ENCODE measurements around the gene TUSC2. TPM values are rescaled to one million over a fixed set of nuclear protein-coding genes. Genes with fewer than 3 reads are reported as not detected.

The TUSC2 gene
- 10.7 and 11.9 TPM in 2 replicates for total RNA-seq

GRCh38 chr3:50327943-50328691 lies at the start of gene TUSC2:
TSS of gene TUSC2 (minus strand) at chr3:50328223. CDS start at chr3:50328099, 124 bp downstream.

DNA sequence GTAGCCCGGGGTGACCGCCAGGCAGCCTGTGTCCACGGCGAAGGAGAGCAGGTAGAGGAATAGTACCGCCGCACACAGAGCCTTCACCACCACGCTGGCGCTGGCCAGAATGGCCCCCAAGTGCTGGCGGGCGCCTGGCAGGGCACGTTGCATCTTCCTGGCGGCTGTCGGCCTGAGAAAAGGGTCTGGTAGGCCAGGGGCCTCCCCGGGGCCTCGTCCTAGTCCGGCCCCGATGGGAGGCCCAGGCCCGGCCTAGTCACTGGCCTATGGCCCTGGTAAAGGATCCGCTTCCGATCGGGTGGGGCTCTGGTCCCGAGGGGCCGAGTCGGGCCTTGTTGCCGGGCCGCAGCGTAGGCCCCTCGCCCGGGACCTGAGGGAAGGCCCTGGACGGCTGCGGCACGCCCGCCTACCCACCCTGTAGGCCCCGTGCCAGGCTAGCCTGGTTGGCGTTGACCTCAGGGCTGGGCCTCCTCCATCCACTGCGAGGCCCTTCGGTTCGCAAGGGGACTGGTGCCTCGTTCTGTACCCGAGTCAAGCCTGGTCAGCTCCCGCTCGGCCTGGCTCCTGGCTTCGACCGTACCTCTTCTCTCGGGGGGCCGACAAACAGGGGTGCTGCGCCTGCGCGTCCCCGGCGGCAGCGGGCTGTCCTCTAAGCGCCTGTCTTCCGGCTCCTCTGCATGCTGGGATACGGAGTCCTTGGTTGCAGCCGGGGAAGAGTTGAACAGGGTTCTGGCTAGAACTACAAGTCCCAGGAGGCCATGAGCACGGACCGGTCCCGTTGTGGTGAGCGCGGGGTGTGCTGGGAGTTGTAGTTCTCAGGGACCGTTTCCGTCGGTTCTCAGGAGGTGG lies 31.1 kb upstream of the TUSC2 start, which contains the start of gene TMEM115:
Gene TMEM115 (minus strand): TSS at position 611 of the 849 bp plus-strand sequence. CDS start 458 bp downstream, at position 153.

GRCh38 chr3:50350527-50351322 lies 22.7 kb upstream of the TUSC2 start, which contains the start of the genes CYB561D2 and NPRL2:
TSS of gene CYB561D2 (plus strand) at chr3:50350862. CDS start at chr3:50351434, 572 bp downstream.
TSS of gene NPRL2 (minus strand) at chr3:50350775. CDS start at chr3:50350652, 123 bp downstream.

DNA sequence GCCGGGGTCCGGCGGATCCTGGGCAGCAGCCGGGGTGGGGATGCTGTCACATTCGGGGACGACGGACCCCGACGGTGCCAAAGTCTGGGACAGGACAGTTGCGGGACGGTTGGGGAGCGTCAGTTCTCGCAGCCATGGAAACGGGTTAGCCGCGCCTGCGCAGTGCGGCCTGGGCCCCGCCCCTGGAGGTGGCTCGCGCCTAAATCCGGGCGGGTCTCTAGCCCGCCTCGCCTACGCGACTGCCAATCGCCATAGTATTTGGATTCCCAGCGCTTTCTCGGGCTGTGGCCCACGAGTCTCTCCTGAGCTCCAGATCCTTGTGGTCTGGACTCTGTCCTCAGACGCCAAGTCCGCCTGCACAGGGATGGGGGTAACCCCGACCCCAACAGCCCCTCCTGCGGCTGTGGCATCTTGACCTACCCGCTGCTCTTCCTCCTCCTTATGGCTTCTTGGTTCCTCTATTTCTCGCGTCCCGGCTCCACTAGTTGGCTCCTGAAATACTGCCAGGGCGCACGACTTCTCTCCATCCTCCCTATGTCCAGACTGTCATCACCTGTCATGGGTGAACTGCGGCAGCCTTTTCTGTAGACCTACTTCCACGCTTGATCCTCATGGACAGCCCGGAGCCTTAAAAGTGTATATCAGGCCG lies 17.7 kb upstream of the TUSC2 start, which contains the start of gene ZMYND10:
Gene ZMYND10 (minus strand): TSS at position 147 of the 649 bp plus-strand sequence. CDS start 153 bp downstream, outside the sequence.

GRCh38 chr3:50340448-50341329 lies 12.7 kb upstream of the TUSC2 start, which contains the start of gene RASSF1:
TSS of gene RASSF1 (minus strand) at chr3:50340836. CDS start at chr3:50340805, 31 bp downstream.

GRCh38 chr3:50322386-50323091 lies 5.5 kb downstream of the TUSC2 start, which contains the start of gene HYAL2:
TSS of gene HYAL2 (minus strand) at chr3:50322745. CDS start at chr3:50320489, 2,256 bp downstream.

DNA sequence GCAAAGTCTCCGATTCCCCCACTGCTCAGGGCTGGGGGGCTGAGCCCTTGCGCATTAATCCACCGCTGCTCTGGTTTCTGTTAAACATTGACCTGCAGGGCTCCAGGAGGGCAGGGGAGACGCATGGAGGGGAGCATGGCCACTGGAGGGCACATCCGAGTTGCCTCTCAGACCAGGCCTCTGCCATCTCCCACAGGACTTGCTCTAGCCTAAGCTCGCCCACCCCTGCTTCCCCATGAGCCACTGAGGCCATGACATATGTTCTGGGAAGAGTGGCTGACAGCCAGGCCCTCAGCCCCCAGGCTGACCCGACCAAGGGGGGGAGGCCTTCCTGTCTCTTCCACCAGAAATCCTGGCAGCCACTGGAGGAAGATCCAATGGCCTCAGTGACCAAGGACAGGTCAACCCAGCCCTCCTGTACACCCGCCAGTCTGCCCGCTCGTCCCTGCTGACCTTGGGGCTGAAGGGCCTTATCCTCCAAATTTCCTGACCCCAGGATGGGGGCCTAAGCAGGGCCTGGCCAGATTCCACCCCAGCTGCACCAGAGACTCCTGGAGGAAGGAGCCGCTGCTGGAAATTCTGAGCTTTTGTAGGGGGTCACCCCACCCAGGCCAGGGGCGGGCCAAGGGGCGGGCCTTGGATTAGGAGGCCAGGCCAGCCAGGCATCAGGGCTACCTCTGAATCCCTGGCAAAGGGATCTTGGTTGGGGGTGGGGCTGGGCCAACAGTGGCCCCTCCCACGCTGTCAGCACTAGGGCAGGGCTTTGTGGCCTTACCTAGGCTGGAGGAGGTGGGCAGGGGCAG lies 24.8 kb downstream of the TUSC2 start, which contains the start of gene HYAL1:
Gene HYAL1 (minus strand): TSS at position 562 of the 803 bp plus-strand sequence. CDS start 618 bp downstream, outside the sequence.

GRCh38 chr3:50298836-50299637 lies 29.0 kb downstream of the TUSC2 start, which contains the start of the genes HYAL3 and NAA80:
TSS of gene HYAL3 (minus strand) at chr3:50299405. CDS start at chr3:50295602, 3,803 bp downstream.
TSS of gene NAA80 (minus strand) at chr3:50299405. CDS start at chr3:50297463, 1,942 bp downstream.

GRCh38 chr3:50292159-50293078 lies 35.6 kb downstream of the TUSC2 start, which contains the start of gene IFRD2:
TSS of gene IFRD2 (minus strand) at chr3:50292429. CDS start at chr3:50292274, 155 bp downstream.

DNA sequence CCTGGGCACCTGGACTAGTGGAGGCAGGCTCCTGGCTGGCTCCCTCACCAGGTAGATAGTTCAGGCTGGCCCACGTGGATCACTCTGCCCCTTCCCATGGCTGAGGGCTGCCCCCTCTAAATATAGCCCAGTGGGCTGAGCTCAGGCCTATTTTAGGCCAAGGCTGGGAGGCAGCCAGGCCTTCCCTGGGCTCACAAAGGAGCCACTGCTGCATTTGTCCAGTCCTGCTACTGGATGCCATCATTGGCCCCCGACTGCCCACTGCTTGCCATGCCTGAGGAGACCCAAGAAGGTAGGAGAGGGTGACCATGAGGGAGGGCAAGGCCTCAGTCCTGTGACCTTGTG lies 49.2 kb downstream of the TUSC2 start, which contains the start of gene LSMEM2:
Gene LSMEM2 (plus strand): TSS at position 208 of the 345 bp plus-strand sequence. CDS start 27 bp downstream, at position 235.

Other genes with a start within 250 kb of the TUSC2 start
- gene RBM5, start 239.3 kb downstream of the TUSC2 start, total RNA-seq: 126 and 161 TPM in 2 replicates
- gene SEMA3F, start 172.9 kb downstream of the TUSC2 start, total RNA-seq: 0.73 and 6.5 TPM in 2 replicates
- not detected in 2 replicates for gene GNAT1, start 136.6 kb downstream of the TUSC2 start, total RNA-seq
- not detected in 2 replicates for gene SLC38A3, start 123.0 kb downstream of the TUSC2 start, total RNA-seq
- 231 and 232 TPM in 2 replicates for gene GNAI2, start 92.0 kb downstream of the TUSC2 start, total RNA-seq
- 0.59 and 0.73 TPM in 2 replicates for gene SEMA3B, start 59.1 kb downstream of the TUSC2 start, total RNA-seq
- gene LSMEM2, start 49.1 kb downstream of the TUSC2 start, total RNA-seq: not detected in 2 replicates
- gene IFRD2, start 35.8 kb downstream of the TUSC2 start, total RNA-seq: 133 and 152 TPM in 2 replicates
- 3.3 and 5.7 TPM in 2 replicates for gene HYAL3, start 28.8 kb downstream of the TUSC2 start, total RNA-seq
- 11.5 and 15.8 TPM in 2 replicates for gene NAA80, start 28.8 kb downstream of the TUSC2 start, total RNA-seq
- 2.7 and 3.7 TPM in 2 replicates for gene HYAL1, start 24.6 kb downstream of the TUSC2 start, total RNA-seq
- gene HYAL2, start 5.5 kb downstream of the TUSC2 start, total RNA-seq: 32.0 and 34.4 TPM in 2 replicates
- 23.9 and 25.0 TPM in 2 replicates for gene RASSF1, start 12.6 kb upstream of the TUSC2 start, total RNA-seq
- under 0.01 and 0.20 TPM in 2 replicates for gene ZMYND10, start 17.5 kb upstream of the TUSC2 start, total RNA-seq
- 23.5 and 28.7 TPM in 2 replicates for gene NPRL2, start 22.6 kb upstream of the TUSC2 start, total RNA-seq
- 18.8 and 25.4 TPM in 2 replicates for gene CYB561D2, start 22.6 kb upstream of the TUSC2 start, total RNA-seq
- gene TMEM115, start 31.3 kb upstream of the TUSC2 start, total RNA-seq: 54.2 and 55.9 TPM in 2 replicates
- not detected in 2 replicates for gene CACNA2D2, start 175.4 kb upstream of the TUSC2 start, total RNA-seq
- 7.2 and 8.5 TPM in 2 replicates for gene C3orf18, start 239.5 kb upstream of the TUSC2 start, total RNA-seq
- 6.6 and 11.5 TPM in 2 replicates for gene HEMK1, start 241.3 kb upstream of the TUSC2 start, total RNA-seq